ENCODE measurements around the gene CYYR1. TPM values are rescaled to one million over a fixed set of nuclear protein-coding genes. Genes with fewer than 3 reads are reported as not detected.

CYYR1 gene
- polyA plus RNA-seq, 1 donor (not counting 4 experiments of a cell fraction or from before 2014, with no cell fraction given), result 1.5 TPM

- peaks cover 2% of the 10 kb centered on the region for H3K9me3 ChIP-seq (ENCODE audit: control insufficient read depth, low read depth, low read length)
- TF ChIP-seq EZH2 (IDR thresholded peaks at IDR 0.05; ENCODE audit: low read length), result no peak
- TF ChIP-seq, protein P1, sequence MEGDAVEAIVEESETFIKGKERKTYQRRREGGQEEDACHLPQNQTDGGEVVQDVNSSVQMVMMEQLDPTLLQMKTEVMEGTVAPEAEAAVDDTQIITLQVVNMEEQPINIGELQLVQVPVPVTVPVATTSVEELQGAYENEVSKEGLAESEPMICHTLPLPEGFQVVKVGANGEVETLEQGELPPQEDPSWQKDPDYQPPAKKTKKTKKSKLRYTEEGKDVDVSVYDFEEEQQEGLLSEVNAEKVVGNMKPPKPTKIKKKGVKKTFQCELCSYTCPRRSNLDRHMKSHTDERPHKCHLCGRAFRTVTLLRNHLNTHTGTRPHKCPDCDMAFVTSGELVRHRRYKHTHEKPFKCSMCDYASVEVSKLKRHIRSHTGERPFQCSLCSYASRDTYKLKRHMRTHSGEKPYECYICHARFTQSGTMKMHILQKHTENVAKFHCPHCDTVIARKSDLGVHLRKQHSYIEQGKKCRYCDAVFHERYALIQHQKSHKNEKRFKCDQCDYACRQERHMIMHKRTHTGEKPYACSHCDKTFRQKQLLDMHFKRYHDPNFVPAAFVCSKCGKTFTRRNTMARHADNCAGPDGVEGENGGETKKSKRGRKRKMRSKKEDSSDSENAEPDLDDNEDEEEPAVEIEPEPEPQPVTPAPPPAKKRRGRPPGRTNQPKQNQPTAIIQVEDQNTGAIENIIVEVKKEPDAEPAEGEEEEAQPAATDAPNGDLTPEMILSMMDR (optimal IDR thresholded peaks at IDR 0.05 in 1 of 3, IDR thresholded peaks at IDR 0.05 in 1 of 3, conservative IDR thresholded peaks at IDR 0.05 in 1 of 3; ENCODE audit: extremely low read depth in 1 of 3, insufficient read depth in 2 of 3, low read length in 3 of 3), result no peak
- no peaks in the 10 kb centered on the region for H4K20me1 ChIP-seq (ENCODE audit: control insufficient read depth, extremely low read depth, insufficient read depth, low read length)
- H2AFZ ChIP-seq (ENCODE audit: control insufficient read depth, low read length), result no peak overlapping the region
- H3K27me3 ChIP-seq (ENCODE audit: control insufficient read depth, extremely low read depth, insufficient read depth, low read length), result no peaks in the 10 kb centered on the region
- H3K9me1 ChIP-seq (ENCODE audit: control insufficient read depth, extremely low read depth, insufficient read depth, low read length), result no peaks in the 10 kb centered on the region
- H3K79me2 ChIP-seq (ENCODE audit: control insufficient read depth, insufficient read depth, low read length), result no peaks in the 10 kb centered on the region
- H3K27ac ChIP-seq (ENCODE audit: control insufficient read depth, insufficient read depth, low read length), result no peak overlapping the region
- no peaks in the 10 kb centered on the region for H3K36me3 ChIP-seq (ENCODE audit: control insufficient read depth in 2 of 2, extremely low read depth in 1 of 2, insufficient read depth in 2 of 2, low read length in 2 of 2)
- no peak overlapping the region for H3K9ac ChIP-seq (ENCODE audit: control insufficient read depth, extremely low read depth, insufficient read depth, low read length)
- FAIRE-seq (peak; percentile 53), DNase-seq (ENCODE audit: low read depth, low spot score) (no peak)
- no peak overlapping the region for H3K4me2 ChIP-seq (ENCODE audit: control insufficient read depth, extremely low read depth, insufficient read depth, low read depth, low read length)
- no peak overlapping the region for H3K4me3 ChIP-seq (ENCODE audit: control insufficient read depth in 2 of 3, extremely low read depth in 1 of 3, insufficient read depth in 2 of 3, low read depth in 1 of 3, low read length in 3 of 3)
- H3K4me1 ChIP-seq (ENCODE audit: control insufficient read depth, extremely low read depth, insufficient read depth, low read length), result peaks cover 24% of the 10 kb centered on the region
- dilution Hi-C loops (cut with MboI; ENCODE audit: extremely low pct_ligation_motif_present, low sequenced_read_pairs), result no loop called here
Measured at GRCh38 chr21:26443867-26444266, 129.2 kb downstream of the CYYR1 start.

GRCh38 chr21:26443291-26443690, 129.8 kb downstream of the CYYR1 start:
- Histone ChIP-seq H3K4me2 (ENCODE audit: control insufficient read depth, extremely low read depth, insufficient read depth, low read depth, low read length) (no peak overlapping the region), H3K27ac (ENCODE audit: control insufficient read depth, insufficient read depth, low read length) (no peak overlapping the region), H3K9me1 (ENCODE audit: control insufficient read depth, extremely low read depth, insufficient read depth, low read length) (no peaks in the 10 kb centered on the region), H3K4me3 (ENCODE audit: control insufficient read depth in 2 of 3, extremely low read depth in 1 of 3, insufficient read depth in 2 of 3, low read depth in 1 of 3, low read length in 3 of 3) (no peak overlapping the region), H3K9ac (ENCODE audit: control insufficient read depth, extremely low read depth, insufficient read depth, low read length) (no peak overlapping the region), H2AFZ (ENCODE audit: control insufficient read depth, low read length) (no peak overlapping the region), H4K20me1 (ENCODE audit: control insufficient read depth, extremely low read depth, insufficient read depth, low read length) (no peaks in the 10 kb centered on the region), H3K9me3 (ENCODE audit: control insufficient read depth, low read depth, low read length) (peaks cover 2% of the 10 kb centered on the region), H3K79me2 (ENCODE audit: control insufficient read depth, insufficient read depth, low read length) (no peaks in the 10 kb centered on the region), H3K27me3 (ENCODE audit: control insufficient read depth, extremely low read depth, insufficient read depth, low read length) (no peaks in the 10 kb centered on the region), H3K4me1 (ENCODE audit: control insufficient read depth, extremely low read depth, insufficient read depth, low read length) (peaks cover 20% of the 10 kb centered on the region), H3K36me3 (ENCODE audit: control insufficient read depth in 2 of 2, extremely low read depth in 1 of 2, insufficient read depth in 2 of 2, low read length in 2 of 2) (no peaks in the 10 kb centered on the region)
- TF ChIP-seq, protein P1 (optimal IDR thresholded peaks at IDR 0.05 in 1 of 3, IDR thresholded peaks at IDR 0.05 in 1 of 3, conservative IDR thresholded peaks at IDR 0.05 in 1 of 3; ENCODE audit: extremely low read depth in 1 of 3, insufficient read depth in 2 of 3, low read length in 3 of 3), result no peak
- TF ChIP-seq EZH2 (IDR thresholded peaks at IDR 0.05; ENCODE audit: low read length), result no peak
- dilution Hi-C loops (cut with MboI; ENCODE audit: extremely low pct_ligation_motif_present, low sequenced_read_pairs), result no loop called here
- DNase-seq (ENCODE audit: low read depth, low spot score), result no peak
- no peak for FAIRE-seq

All from keratinocyte (primary cell).